Endothelial cell (in vitro differentiated cells): ENCODE results near the gene CD164L2. TPM values are rescaled to one million over a fixed set of nuclear protein-coding genes. Genes with fewer than 3 reads are reported as not detected.
"Not testable (repeated sequence)": the region's sequence is repeated elsewhere in the genome, so short reads cannot be mapped to it uniquely, and the experiment has no call there.

Source experiments
- DNase-seq: peaks from one replicate; pipeline ENCODE4 v3.0.0; 2021; ENCODE audit warnings: low spot score
- H3K27ac Mint-ChIP-seq: one replicate; pipeline ENCODE4 v1.8.0; 2021; ENCODE audit warnings: mixed read lengths, inconsistent platforms; ENCODE audit not compliant: unreplicated experiment
- H3K27me3 Mint-ChIP-seq: one replicate; pipeline ENCODE4 v1.8.0; 2021; ENCODE audit warnings: mild to moderate bottlenecking, moderate library complexity, mixed read lengths, inconsistent platforms; ENCODE audit not compliant: unreplicated experiment
- H3K36me3 Mint-ChIP-seq: one replicate; pipeline ENCODE4 v1.8.0; 2021; ENCODE audit warnings: mild to moderate bottlenecking, low read depth, mixed read lengths, inconsistent platforms; ENCODE audit not compliant: unreplicated experiment
- H3K4me1 Mint-ChIP-seq: one replicate; pipeline ENCODE4 v1.8.0; 2021; ENCODE audit warnings: mild to moderate bottlenecking, mixed read lengths, inconsistent platforms; ENCODE audit not compliant: unreplicated experiment
- H3K4me3 Mint-ChIP-seq: one replicate; pipeline ENCODE4 v1.8.0; 2021; ENCODE audit warnings: mild to moderate bottlenecking, mixed read lengths, inconsistent platforms; ENCODE audit not compliant: unreplicated experiment
- H3K9me3 Mint-ChIP-seq: one replicate; pipeline ENCODE4 v1.8.0; 2021; ENCODE audit warnings: mixed read lengths, inconsistent platforms; ENCODE audit not compliant: unreplicated experiment
- total RNA-seq: library from RNA; stranded (reverse); fragmentation: NEBNext Ultra II Directional; extraction: Animal tissue kit (Norgen Biotek cat#: 25700); gene quantifications from one replicate; pipeline ENCODE4 v1.2.1, GENCODE V29; 2021; ENCODE audit not compliant: unreplicated experiment
- TF ChIP-seq, protein P1 (sequence below): fragments of 200-600 bp; sonication (generic); IDR thresholded peaks from one replicate; pipeline ENCODE4 v1.5.0; 2021; ENCODE audit warnings: antibody characterized with exemption; ENCODE audit not compliant: unreplicated experiment

Gene CD164L2
- total RNA-seq, 1 donor from 2014 or later = 0.72 TPM

- no peaks in the 10 kb centered on the region for H3K9me3 Mint-ChIP-seq
- no peak for DNase-seq
- TF ChIP-seq, protein P1, sequence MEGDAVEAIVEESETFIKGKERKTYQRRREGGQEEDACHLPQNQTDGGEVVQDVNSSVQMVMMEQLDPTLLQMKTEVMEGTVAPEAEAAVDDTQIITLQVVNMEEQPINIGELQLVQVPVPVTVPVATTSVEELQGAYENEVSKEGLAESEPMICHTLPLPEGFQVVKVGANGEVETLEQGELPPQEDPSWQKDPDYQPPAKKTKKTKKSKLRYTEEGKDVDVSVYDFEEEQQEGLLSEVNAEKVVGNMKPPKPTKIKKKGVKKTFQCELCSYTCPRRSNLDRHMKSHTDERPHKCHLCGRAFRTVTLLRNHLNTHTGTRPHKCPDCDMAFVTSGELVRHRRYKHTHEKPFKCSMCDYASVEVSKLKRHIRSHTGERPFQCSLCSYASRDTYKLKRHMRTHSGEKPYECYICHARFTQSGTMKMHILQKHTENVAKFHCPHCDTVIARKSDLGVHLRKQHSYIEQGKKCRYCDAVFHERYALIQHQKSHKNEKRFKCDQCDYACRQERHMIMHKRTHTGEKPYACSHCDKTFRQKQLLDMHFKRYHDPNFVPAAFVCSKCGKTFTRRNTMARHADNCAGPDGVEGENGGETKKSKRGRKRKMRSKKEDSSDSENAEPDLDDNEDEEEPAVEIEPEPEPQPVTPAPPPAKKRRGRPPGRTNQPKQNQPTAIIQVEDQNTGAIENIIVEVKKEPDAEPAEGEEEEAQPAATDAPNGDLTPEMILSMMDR = no peak
- H3K4me3 Mint-ChIP-seq = no peak overlapping the region
- H3K4me1 Mint-ChIP-seq = peaks cover 23% of the 10 kb centered on the region
- peaks cover 18% of the 10 kb centered on the region for H3K27me3 Mint-ChIP-seq
- H3K36me3 Mint-ChIP-seq = peaks cover 27% of the 10 kb centered on the region
- H3K27ac Mint-ChIP-seq = peak overlapping the region; percentile 36
Measured at GRCh38 chr1:27406362-27406680, 23.2 kb upstream of the CD164L2 start.

DNA sequence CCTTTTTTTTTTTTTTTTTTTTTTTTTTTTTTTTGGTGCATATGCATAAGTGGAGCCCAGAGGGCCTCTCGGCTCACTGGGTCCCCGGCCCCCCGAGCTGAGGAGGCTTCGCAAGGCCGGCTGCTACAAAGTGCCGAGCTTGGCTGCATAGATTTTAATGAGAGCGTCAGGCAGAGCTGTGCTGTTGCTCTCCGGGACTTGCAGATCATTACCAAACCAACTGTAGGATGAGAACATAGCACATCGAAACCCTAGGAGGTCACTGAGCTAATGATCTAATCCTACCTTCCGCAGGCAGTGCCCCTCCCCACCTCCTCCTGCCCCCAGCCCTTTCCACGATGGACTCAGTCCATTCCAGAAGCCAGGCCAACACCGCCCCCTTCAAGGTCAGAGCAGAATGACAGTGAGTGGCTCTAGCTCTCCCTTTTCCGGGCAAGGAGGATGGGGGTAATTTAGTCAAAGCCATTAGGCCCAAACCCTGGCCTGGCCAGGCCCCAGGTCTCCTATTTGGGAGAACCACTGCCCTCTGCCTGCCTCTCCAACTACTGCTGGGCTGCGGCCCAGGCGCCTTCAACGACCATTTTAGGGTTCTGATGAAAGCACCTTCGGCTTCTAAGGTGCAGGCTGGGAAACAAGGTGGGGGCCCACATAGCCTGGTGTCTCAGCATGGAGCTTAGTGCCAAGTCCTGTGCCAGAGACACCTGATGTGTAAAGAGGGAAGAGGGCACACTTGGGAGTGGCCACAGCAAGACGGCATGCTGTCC is 22.6 kb upstream of the CD164L2 start:
- H3K9me3 Mint-ChIP-seq, DNase-seq, H3K4me3 Mint-ChIP-seq, H3K27ac Mint-ChIP-seq: not testable (repeated sequence)
- Mint-ChIP-seq H3K4me1 (peaks cover 18% of the 10 kb centered on the region), H3K27me3 (peaks cover 20% of the 10 kb centered on the region), H3K36me3 (peaks cover 22% of the 10 kb centered on the region)

DNA sequence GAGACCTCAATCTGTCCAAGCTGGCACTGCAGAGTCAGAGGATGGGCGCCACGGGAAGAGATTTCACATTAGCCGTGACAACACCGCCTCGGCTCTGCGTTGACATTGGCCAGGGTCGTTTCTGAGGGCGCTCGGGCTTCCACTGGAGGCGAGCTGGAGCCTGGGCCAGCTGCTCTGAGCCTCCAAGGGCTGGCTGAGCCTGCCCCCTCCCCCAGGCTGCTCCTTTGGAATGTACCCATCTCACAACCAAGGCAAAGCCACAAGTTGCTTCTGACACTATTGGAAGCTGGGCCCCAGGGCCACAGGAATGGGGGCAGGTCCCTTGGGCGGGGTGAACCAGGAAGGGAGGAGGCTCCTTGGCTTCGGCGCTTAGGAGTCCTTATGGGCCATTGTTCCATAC is 21.9 kb upstream of the CD164L2 start:
- H3K27me3 Mint-ChIP-seq = peaks cover 26% of the 10 kb centered on the region
- TF ChIP-seq, protein P1 = no peak
- DNase-seq = no peak
- H3K9me3 Mint-ChIP-seq = no peaks in the 10 kb centered on the region
- H3K4me1 Mint-ChIP-seq = peaks cover 18% of the 10 kb centered on the region
- H3K4me3 Mint-ChIP-seq = no peak overlapping the region
- H3K36me3 Mint-ChIP-seq = peaks cover 20% of the 10 kb centered on the region
- H3K27ac Mint-ChIP-seq = no peak overlapping the region

- no peaks in the 10 kb centered on the region for H3K9me3 Mint-ChIP-seq
- peaks cover 32% of the 10 kb centered on the region for H3K27me3 Mint-ChIP-seq
- peak overlapping the region; percentile 61 for H3K27ac Mint-ChIP-seq
- H3K4me1 Mint-ChIP-seq = peaks cover 23% of the 10 kb centered on the region
- TF ChIP-seq, protein P1 = no peak
- H3K36me3 Mint-ChIP-seq = peaks cover 20% of the 10 kb centered on the region
- DNase-seq = no peak
- H3K4me3 Mint-ChIP-seq = peak overlapping the region; percentile 56
Measured at GRCh38 chr1:27403931-27404330, 20.8 kb upstream of the CD164L2 start.

GRCh38 chr1:27403065-27403726 is 20.1 kb upstream of the CD164L2 start:
- TF ChIP-seq, protein P1 = no peak
- peaks cover 27% of the 10 kb centered on the region for H3K4me1 Mint-ChIP-seq
- H3K4me3 Mint-ChIP-seq = no peak overlapping the region
- peak overlapping the region; percentile 18 for H3K27ac Mint-ChIP-seq
- peaks cover 18% of the 10 kb centered on the region for H3K36me3 Mint-ChIP-seq
- peaks cover 36% of the 10 kb centered on the region for H3K27me3 Mint-ChIP-seq
- no peak for DNase-seq
- H3K9me3 Mint-ChIP-seq = no peaks in the 10 kb centered on the region
